GM12875 (cell line): Measurements from ENCODE around the gene MSLN.
"Not testable (repeated sequence)": the region's sequence is repeated elsewhere in the genome, so short reads cannot be mapped to it uniquely, and the experiment has no call there.

Source experiments
- H3K4me3 ChIP-seq: one replicate; pipeline ENCODE4 v1.5.1; 2011; ENCODE audit warnings: low read depth, low read length, control low read depth
- TF ChIP-seq, protein P1 (sequence below): IDR thresholded peaks from 2 replicates; pipeline ENCODE4 v1.5.1; 2011; ENCODE audit warnings: low read depth, mild to moderate bottlenecking, control low read depth, inconsistent platforms, low read length, moderate library complexity, borderline replicate concordance; ENCODE audit not compliant: insufficient read depth

MSLN gene

DNA sequence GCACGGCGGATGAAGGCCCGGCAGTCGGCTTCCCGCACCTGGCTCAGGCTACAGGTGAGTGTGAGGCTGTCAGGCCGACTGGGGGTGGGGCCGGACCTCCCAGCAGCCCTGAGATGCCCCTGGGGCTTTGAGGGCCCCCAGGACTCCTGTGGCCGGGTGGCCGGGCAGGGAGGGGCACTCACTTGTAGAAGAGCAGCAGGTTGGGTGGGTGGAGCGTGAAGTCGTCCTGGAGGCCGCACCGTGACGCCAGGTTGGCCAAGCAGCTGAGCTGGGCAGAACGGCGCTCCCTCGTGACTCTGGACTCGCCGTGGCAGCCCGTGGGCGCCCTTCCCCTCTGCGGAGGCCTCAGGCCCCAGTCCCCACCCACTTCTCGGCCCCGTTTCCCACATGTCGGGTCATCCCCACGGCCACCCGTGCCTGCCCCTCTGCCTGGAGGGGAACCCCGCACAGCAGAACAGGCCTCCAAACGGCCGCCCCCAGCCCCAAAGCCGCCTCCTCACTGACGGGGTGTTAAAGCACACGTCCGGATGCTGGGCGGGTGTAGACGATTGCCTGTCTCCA lies 14.8 kb downstream of the MSLN start:
- TF ChIP-seq, protein P1, sequence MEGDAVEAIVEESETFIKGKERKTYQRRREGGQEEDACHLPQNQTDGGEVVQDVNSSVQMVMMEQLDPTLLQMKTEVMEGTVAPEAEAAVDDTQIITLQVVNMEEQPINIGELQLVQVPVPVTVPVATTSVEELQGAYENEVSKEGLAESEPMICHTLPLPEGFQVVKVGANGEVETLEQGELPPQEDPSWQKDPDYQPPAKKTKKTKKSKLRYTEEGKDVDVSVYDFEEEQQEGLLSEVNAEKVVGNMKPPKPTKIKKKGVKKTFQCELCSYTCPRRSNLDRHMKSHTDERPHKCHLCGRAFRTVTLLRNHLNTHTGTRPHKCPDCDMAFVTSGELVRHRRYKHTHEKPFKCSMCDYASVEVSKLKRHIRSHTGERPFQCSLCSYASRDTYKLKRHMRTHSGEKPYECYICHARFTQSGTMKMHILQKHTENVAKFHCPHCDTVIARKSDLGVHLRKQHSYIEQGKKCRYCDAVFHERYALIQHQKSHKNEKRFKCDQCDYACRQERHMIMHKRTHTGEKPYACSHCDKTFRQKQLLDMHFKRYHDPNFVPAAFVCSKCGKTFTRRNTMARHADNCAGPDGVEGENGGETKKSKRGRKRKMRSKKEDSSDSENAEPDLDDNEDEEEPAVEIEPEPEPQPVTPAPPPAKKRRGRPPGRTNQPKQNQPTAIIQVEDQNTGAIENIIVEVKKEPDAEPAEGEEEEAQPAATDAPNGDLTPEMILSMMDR = no peak
- H3K4me3 ChIP-seq = no peak overlapping the region

DNA sequence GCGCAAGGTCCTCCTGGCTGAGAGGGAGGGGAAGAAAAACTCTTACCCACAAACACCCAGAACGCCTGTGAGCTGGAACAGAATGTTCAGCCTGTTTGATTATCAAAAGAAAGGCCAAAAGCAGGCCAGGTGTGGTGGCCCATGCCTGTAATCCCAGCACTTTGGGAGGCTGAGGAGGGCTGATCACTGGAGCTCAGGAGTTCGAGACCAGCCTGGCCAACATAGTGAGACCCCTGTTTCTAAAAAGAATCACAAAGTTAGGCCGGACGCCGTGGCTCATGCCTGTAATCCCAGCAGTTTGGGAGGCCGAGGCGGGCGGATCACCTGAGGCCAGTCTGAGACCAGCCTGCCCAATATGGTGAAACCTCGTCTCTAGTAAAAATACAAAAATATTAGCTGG lies 15.8 kb downstream of the MSLN start:
- H3K4me3 ChIP-seq = not testable (repeated sequence)

DNA sequence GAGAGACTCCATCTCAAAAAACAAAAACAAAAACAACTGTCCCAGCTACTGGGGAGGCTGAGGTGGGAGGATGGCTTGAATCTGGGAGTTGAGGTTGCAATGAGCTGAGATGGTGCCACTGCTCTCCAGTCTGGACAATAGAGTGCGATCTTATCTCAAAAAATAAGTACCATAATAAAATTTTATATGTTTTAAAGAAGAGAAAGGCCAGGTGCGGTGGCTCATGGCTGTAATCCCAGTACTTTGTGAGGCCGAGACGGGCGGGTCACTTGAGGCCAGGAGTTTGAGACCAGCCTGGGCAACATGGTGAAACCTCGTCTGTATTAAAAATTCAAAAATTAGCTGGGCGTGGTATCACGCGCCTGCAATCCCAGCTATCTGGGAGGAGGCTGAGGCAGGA lies 16.3 kb downstream of the MSLN start:
- no peak overlapping the region for H3K4me3 ChIP-seq
- TF ChIP-seq, protein P1 = no peak

DNA sequence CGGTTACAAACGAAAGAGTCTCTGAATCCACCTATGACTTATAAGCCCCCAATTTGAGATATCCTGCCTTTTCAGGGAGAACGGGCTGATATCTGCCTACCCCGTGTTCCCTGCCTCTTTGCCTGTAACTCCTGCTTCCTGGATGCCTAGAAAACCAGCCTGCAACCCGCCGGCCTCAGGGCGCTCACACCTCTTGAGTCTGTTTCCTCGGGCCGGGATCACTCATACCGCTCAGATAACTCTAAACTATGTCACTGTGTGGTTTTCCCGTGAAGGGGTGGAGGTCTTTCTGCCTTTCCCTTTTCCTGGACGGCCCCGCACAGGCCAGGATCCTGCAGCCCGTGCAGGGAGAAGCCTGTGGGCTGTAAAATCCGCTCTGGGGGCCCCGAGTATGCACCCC lies 17.3 kb downstream of the MSLN start:
- TF ChIP-seq, protein P1 = no peak
- no peak overlapping the region for H3K4me3 ChIP-seq

DNA sequence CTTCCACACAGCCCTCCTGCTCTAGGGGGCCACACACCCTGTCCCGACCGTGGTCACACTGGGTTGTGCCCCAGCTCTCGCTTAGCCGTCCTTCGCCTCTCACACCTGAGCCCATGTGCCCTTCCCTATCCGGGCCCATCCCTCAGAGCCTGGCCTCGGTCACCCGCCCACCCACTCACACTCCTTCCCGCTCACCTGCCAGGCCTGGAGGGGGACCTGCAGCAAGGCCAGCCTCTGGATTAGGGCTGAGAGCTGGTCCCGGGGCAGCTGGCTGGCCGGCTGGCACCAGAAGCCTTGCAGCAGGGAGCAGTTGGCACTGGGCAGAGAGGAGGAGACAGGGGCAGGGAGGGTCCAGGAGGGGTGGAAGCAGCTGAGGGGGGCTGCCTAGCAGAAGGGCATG lies 17.9 kb downstream of the MSLN start:
- no peak overlapping the region for H3K4me3 ChIP-seq
- TF ChIP-seq, protein P1 = no peak

DNA sequence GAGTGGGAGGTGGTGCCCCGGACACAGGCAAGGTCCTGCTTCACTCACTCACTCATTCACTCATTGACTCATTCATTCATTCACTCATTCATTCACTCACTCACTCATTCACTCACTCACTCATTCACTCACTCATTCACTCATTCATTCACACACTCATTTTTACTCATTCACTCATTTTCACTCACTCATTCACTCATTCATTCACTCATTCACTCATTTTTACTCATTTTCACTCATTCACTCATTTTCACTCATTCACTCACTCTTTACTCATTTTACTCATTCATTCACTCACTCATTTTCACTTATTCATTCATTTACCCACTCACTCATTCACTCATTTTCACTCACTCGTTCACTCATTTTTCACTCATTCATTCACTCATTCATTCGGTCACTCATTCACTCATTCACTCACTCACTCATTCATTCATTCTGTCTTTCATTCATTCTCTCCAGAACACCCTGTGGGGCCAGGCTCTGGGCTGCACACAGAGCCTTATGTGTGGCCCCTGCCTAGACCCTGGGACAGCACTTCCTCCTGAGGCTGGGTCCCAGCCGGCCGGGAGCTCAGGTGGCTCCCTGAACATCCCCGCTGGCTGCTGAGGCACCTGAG lies 18.5 kb downstream of the MSLN start:
- TF ChIP-seq, protein P1 = no peak
- no peak overlapping the region for H3K4me3 ChIP-seq

DNA sequence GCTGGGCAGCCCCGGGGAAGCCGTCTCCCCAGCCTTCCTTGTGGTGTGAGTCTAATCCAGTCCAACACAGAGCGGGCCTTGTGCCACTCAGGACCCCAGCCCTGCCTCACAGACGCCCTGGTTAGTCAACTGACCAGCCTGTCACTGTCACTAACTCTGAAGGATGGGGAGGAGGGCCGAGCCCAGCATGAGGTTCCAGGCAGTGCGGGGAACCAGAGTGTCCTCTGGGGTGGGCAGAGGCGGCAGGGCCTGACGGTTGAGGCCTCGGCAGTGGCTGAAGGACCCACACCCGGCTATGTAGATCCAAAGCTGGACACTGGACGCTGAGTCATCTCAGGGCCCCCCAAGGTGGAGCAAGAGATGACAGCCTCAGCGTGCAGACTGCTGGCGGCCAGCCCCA lies 19.0 kb downstream of the MSLN start:
- TF ChIP-seq, protein P1 = no peak
- H3K4me3 ChIP-seq = no peak overlapping the region
